Common myeloid progenitor, CD34-positive (primary cell): ENCODE data around the gene ARFIP1.

Experiments used
- CTCF ChIA-PET: fragments of 350-600 bp; sonication (Branson Sonifier 250); formaldehyde crosslinking; loops from one replicate; lab custom pipeline; 2021; ENCODE audit warnings: antibody characterized with exemption; lab: Charles Lee
- POLR2A ChIA-PET: fragments of 350-600 bp; sonication (Branson Sonifier 250); formaldehyde crosslinking; loops from one replicate; lab custom pipeline; 2021; ENCODE audit warnings: antibody characterized with exemption; lab: Charles Lee
- DNase-seq, 3 donors: peaks; one replicate each; pipeline versions ENCODE4 v3.0.0 to v3.0.0-alpha.2; 2013
- H3K27ac ChIP-seq, 2 experiments: 1 replicate in 1 of 2; 2 replicates in 1 of 2; pipeline ENCODE4 v1.7.0; 2013; ENCODE audit warnings: inconsistent platforms in 2 of 2, low read length in 2 of 2, mild to moderate bottlenecking in 2 of 2, low read depth in 1 of 2, moderate library complexity in 1 of 2; ENCODE audit not compliant: severe bottlenecking in 2 of 2, insufficient read depth in 1 of 2, poor library complexity in 1 of 2
- H3K27me3 ChIP-seq, 5 experiments: replicated peaks in 2 of 5; 1 replicate in 3 of 5; 2 replicates in 2 of 5; pipeline versions ENCODE4 v1.6.1 to v1.7.0; 2013; ENCODE audit warnings: low read length in 4 of 5, mild to moderate bottlenecking in 2 of 5, moderate library complexity in 2 of 5, inconsistent platforms in 1 of 5; ENCODE audit not compliant: insufficient read depth in 5 of 5, control insufficient read depth in 4 of 5
- H3K36me3 ChIP-seq, 4 experiments: 1 replicate in 2 of 4; 2 replicates in 2 of 4; pipeline versions ENCODE4 v1.6.1 to v1.7.0; 2013; ENCODE audit warnings: low read length in 3 of 4, control low read depth in 1 of 4, mild to moderate bottlenecking in 1 of 4; ENCODE audit not compliant: control insufficient read depth in 4 of 4, insufficient read depth in 4 of 4
- H3K4me1 ChIP-seq, 4 experiments: 1 replicate in 3 of 4; 2 replicates in 1 of 4; pipeline versions ENCODE4 v1.6.1 to v1.7.1; 2013; ENCODE audit warnings: low read length in 3 of 4, mild to moderate bottlenecking in 3 of 4, control low read depth in 1 of 4, inconsistent platforms in 1 of 4, moderate library complexity in 1 of 4; ENCODE audit not compliant: control insufficient read depth in 4 of 4, insufficient read depth in 4 of 4; ENCODE audit errors: control extremely low read depth in 1 of 4
- H3K4me3 ChIP-seq, 7 experiments: 1 replicate in 4 of 7; 2 replicates in 3 of 7; pipeline versions ENCODE4 v1.5.1 to v1.7.0; 2013; ENCODE audit warnings: mild to moderate bottlenecking in 7 of 7, low read length in 6 of 7, moderate library complexity in 6 of 7, inconsistent platforms in 2 of 7, low read depth in 2 of 7, control low read depth in 1 of 7; ENCODE audit not compliant: insufficient read depth in 4 of 7, control insufficient read depth in 1 of 7; ENCODE audit errors: extremely low read depth in 1 of 7
- H3K9me3 ChIP-seq, 5 experiments: 1 replicate in 4 of 5; 2 replicates in 1 of 5; pipeline versions ENCODE4 v1.6.1 to v1.7.1; 2013; ENCODE audit warnings: low read length in 4 of 5, mild to moderate bottlenecking in 2 of 5, inconsistent platforms in 1 of 5, low read depth in 1 of 5, moderate library complexity in 1 of 5; ENCODE audit not compliant: control insufficient read depth in 4 of 5, insufficient read depth in 2 of 5; ENCODE audit errors: control extremely low read depth in 1 of 5
- WGBS: methylation state at CpG from one replicate; pipeline ENCODE4 v1.1.5; 2013; ENCODE audit not compliant: insufficient coverage; 5-methylcytosine and 5-hydroxymethylcytosine counted together

The ARFIP1 gene

GRCh38 chr4:152944666-152945320 is 165.0 kb downstream of the ARFIP1 start:
- Histone ChIP-seq H3K4me1 (no peaks in the 10 kb centered on the region), H3K27me3 (peaks cover 0 to 13% (median 4%) of the 10 kb centered on the region in 5 experiments), H3K27ac (no peak overlapping the region), H3K4me3 (no peak overlapping the region), H3K36me3 (no peaks in the 10 kb centered on the region), H3K9me3 (no peaks in the 10 kb centered on the region)
- CTCF ChIA-PET = interaction anchor here (1.0 kb wide), 1 partner anchor 211 kb away, joined by 3 read pairs; no protein-coding TSS in a partner anchor
- WGBS = 89% methylated on average over 4 of the region's 4 CpGs
- POLR2A ChIA-PET = no interaction called here
- DNase-seq = no peak

GRCh38 chr4:152945639-152946038 is 165.9 kb downstream of the ARFIP1 start:
- CTCF ChIA-PET = no interaction called here

GRCh38 chr4:152946446-152946845 is 166.7 kb downstream of the ARFIP1 start:
- no peak overlapping the region for H3K4me3 ChIP-seq
- H3K27me3 ChIP-seq = peaks cover 0 to 4% (median 0%) of the 10 kb centered on the region in 5 experiments
- no peaks in the 10 kb centered on the region for H3K36me3 ChIP-seq
- no peak overlapping the region for H3K27ac ChIP-seq
- H3K4me1 ChIP-seq = no peaks in the 10 kb centered on the region
- DNase-seq = no peak
- no peaks in the 10 kb centered on the region for H3K9me3 ChIP-seq
- ChIA-PET CTCF (no interaction called here), POLR2A (no interaction called here)
- 96% methylated on average over 2 of the region's 4 CpGs for WGBS

More at GRCh38 chr4:152945639-152946038, 165.9 kb downstream of the ARFIP1 start:
- Histone ChIP-seq H3K36me3 (no peaks in the 10 kb centered on the region), H3K27me3 (peaks cover 0 to 5% (median 0%) of the 10 kb centered on the region in 5 experiments), H3K4me1 (no peaks in the 10 kb centered on the region), H3K9me3 (no peaks in the 10 kb centered on the region), H3K4me3 (no peak overlapping the region), H3K27ac (no peak overlapping the region)
- 85% methylated on average over 5 of the region's 9 CpGs for WGBS
- DNase-seq = no peak
- POLR2A ChIA-PET = no interaction called here

- CTCF ChIA-PET = interaction anchor here (1.0 kb wide), 1 partner anchor 13 kb away, joined by 3 read pairs; no protein-coding TSS in a partner anchor
- no peaks in the 10 kb centered on the region for H3K36me3 ChIP-seq
- no peak overlapping the region for H3K4me3 ChIP-seq
- H3K9me3 ChIP-seq = no peaks in the 10 kb centered on the region
- no peak for DNase-seq
- H3K27me3 ChIP-seq = no peaks in the 10 kb centered on the region
- WGBS = 100% methylated on average over 1 of the region's 2 CpGs
- POLR2A ChIA-PET = no interaction called here
- no peak overlapping the region for H3K27ac ChIP-seq
- no peaks in the 10 kb centered on the region for H3K4me1 ChIP-seq
These were observed 167.6 kb downstream of the ARFIP1 start for GRCh38 chr4:152947311-152947710.

- ChIA-PET CTCF (interaction anchor here (1.4 kb wide), 1 partner anchor 134 kb away, joined by 4 read pairs; no protein-coding TSS in a partner anchor), POLR2A (interaction anchor here (1.2 kb wide), 1 partner anchor 95 kb away, joined by 4 read pairs; no protein-coding TSS in a partner anchor)
- Histone ChIP-seq H3K4me3 (no peak overlapping the region), H3K4me1 (no peaks in the 10 kb centered on the region), H3K9me3 (no peaks in the 10 kb centered on the region), H3K27me3 (no peaks in the 10 kb centered on the region), H3K27ac (no peak overlapping the region), H3K36me3 (no peaks in the 10 kb centered on the region)
- WGBS = 92% methylated on average over 7 of the region's 8 CpGs
- no peak for DNase-seq
These were observed 170.2 kb downstream of the ARFIP1 start for GRCh38 chr4:152949930-152950329.

GRCh38 chr4:152950402-152951274 is 170.9 kb downstream of the ARFIP1 start:
- 96% methylated on average over 10 of the region's 11 CpGs for WGBS
- Histone ChIP-seq H3K36me3 (no peaks in the 10 kb centered on the region), H3K27me3 (no peaks in the 10 kb centered on the region), H3K4me1 (no peaks in the 10 kb centered on the region), H3K9me3 (no peaks in the 10 kb centered on the region), H3K27ac (no peak overlapping the region), H3K4me3 (no peak overlapping the region)
- CTCF ChIA-PET = interaction anchor here (1.4 kb wide), 1 partner anchor 133 kb away, joined by 4 read pairs; no protein-coding TSS in a partner anchor
- POLR2A ChIA-PET = interaction anchor here (1.2 kb wide), 1 partner anchor 94 kb away, joined by 4 read pairs; no protein-coding TSS in a partner anchor
- no peak for DNase-seq
